IPS-NIHi7 (cell line): Measurements from ENCODE around the gene SH3BP5L.

Experiments
- DNase-seq: peaks from one replicate; pipeline ENCODE4 v3.0.0; 2012; ENCODE audit warnings: mixed read lengths; ENCODE audit errors: extremely low spot score

The SH3BP5L gene

DNA sequence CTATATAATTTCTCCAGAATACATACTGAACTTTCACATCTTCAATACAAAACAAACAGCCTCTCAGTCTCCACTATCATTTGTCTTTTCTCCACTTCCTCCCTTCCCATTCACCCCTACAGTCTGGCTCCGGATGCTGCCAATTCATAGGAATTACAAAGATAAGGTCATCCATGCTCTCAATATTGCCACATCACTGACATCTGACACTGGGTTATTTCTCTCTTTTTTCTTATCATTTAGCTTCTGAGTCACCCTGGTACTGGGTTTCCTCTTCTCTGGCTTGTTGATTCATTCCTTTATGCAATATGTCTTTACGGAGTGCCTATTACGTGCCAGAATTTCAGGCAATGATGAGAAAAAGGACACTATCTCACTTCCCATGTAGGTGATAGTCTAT is 3.1 kb upstream of the SH3BP5L start:
- no peak for DNase-seq

DNA sequence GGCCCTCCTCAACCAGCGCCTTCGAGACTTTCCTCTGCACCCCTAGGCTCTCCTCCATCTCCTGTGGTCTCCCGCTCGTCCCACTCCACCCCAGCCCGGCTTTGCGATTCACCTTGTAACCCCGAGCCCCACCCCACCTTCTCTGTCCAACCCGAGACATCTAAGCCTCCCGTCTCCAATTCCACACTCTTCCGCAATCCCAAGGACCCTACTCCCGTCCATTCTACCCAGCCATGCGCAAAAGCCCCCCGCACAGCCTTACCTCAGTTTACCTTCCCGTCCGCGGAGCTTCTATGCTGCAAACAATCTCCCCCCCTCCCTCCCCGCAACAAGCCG is 174 bp downstream of the SH3BP5L start:
- no peak for DNase-seq

DNA sequence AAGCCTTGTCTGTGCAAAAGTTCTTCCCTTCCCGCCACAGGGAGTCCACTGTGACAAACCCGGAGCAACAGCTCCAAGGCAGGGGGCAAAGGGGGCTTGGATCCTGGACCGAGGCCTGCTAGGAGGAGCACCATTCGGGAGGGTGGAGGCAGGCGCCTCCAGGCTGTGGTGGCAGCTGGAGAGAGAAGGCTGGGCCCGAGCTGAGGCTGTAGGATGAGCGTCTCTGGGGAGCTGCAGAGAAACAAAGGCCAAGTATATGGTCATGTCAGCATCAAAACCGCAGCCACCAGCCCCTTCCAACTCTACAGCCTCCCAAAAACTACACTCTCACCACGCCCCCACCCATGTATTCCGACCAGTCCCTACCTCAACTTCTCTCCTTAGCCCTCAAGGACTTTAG is 579 bp downstream of the SH3BP5L start:
- no peak for DNase-seq

DNA sequence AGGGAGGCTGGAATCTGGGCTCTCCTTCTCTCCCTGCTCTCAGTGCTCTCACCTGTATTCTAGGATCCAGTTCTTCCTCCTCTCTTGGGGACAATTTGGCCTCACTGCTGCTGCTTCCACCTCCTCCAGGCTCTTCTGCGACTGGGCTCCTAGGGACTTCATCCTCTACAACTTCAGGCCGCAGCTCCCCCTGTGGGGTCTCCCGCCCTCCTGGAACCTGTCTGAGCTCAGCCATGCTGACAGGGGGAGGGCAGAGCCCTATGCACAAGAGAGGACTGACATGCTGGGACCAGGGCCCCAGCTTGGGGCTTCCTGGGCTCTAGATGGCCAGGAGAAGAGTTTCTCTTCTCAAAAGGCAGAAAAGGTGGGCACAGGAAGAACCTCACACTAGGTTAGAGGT is 1.0 kb downstream of the SH3BP5L start:
- no peak for DNase-seq

DNA sequence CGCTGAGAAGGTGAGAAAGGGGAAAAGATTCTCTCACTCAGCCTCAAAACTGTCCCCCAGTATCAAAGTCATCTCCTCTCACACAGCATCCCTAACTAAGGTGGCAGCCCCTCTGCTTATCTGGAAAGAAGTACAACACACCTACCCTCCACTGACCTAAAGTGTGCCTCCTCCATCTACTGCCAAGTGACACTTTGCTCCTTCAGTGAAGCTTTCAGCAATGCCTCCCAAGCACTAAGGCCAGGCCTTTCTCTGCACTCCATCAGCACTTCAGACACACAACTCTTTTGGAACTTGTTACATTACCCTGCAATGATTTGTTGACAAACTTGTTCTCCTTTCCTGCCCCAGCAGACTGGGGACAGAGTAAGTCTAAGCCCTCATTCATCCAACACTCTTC is 1.4 kb downstream of the SH3BP5L start:
- DNase-seq: no peak

DNA sequence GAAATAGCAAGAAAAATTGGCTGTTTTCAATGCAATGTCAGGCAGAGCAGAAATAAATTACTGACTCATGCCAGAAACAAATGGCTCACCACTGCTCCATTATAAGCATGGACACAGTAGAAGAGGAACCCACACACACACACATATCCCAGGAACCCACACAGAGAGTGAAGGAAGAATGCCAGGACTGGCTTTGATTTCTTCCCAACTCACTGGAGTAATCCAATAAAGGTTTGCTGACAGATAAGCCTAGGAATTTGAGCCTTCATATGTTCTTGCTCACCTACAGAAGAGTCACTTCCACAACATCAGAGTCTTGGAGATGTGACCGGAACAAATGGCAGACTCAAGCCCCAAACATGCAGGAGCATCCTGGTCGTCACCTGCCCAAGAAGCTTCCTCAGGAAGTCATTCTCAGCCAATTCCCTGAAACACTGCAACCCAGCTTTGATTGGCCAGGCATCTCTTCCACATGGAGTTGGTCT is 2.2 kb downstream of the SH3BP5L start:
- no peak for DNase-seq

DNA sequence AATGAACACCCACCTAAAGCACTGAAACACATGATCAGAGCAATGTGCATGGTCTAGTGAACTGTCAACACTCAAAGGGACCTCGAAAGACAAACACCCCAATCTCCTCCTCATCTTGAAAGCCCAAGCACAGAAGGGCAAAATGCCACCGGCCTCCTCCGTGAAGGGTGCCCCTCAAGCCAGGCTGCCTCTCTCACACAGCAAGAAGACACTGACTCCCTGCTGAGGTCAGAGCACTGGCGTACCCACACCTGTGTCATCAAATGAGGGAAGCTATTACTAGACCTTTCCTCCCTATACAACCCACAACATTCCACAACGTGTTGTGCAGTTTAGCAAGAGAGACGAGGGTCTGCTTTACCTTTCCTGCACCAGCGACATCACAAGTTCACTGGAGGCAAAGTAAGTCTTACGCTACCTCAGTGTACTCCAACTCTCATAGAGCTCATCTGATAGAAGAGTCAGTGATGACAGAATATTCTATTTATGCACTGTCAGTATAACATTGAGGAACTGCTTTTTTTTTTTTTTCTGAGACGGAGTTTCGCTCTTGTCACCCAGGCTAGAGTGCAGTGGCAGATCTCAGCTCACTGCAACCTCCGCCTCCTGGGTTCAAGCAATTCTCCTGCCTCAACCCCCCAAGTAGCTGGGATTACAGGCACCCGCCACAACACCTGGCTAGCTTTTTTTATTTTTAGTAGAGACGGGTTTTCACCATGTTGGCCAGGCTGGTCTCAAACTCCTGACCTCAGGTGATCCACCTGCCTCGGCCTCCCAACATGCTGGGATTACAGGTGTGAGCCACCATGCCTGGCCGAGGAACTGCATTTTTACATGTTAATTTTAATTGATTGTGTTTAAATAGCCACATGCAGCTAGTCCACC is 3.3 kb downstream of the SH3BP5L start:
- DNase-seq: no peak

DNA sequence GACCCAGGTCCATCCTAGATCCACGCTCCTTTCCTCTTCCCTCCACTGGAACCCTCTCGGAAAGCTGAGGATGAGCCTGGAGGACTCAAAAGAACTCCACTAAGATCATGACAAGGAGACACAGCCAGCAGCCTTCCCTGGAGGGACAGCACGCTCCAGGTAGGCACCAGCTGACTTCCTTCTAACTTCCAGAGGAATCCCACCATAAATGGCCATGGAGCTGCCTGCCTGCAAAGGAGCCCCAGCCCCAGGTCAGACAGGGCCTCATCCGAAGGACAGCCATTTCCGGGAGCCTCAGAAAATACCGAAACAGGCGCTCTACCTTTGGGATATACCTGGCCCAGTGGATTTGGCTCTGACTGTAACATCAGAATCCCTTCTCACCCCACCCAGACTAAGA is 4.1 kb downstream of the SH3BP5L start:
- no peak for DNase-seq

DNA sequence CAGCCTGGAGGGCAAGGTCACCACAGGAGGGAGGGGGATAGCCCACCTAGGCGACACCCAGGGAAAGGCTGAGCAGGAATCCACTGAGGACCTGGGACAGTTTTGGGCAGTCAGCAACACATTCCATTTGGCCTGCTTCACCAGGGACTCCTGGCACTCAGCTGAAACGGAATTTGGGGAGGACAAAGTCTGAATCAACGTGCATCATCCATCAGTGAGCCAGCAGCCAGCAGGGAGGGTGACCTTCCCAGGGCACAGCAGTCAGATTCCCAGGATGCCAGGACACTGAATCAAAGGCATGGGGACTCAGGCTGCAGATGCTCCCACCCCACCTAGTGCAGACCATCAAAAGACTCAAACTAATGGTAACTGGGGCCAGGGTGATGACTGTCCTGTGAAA is 4.6 kb downstream of the SH3BP5L start:
- no peak for DNase-seq

DNA sequence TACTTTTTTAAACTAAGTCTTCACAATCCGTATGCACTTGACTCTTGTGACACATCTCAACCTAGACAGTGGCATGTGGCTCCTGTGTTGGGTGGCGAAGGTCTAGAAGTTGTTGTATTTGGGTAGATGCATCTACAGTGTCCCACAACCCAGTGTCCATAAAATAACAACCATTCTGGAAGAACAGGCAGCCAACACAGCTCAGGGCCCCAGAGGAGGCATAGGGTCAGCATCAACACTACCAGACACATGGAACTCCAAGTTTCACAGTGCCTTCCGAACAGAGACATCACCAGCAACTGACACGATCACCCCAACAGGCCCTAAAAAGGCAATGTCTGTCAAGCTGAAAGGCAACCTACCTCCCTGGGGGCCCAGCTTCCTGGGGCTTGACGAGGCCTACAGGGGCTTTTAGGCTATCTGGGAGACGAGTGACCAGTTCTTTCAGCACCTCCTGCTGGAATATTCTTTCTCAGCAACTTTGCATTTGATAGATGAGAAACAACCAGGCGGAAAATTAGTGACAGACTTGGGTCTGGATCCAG is 5.6 kb downstream of the SH3BP5L start:
- no peak for DNase-seq

DNA sequence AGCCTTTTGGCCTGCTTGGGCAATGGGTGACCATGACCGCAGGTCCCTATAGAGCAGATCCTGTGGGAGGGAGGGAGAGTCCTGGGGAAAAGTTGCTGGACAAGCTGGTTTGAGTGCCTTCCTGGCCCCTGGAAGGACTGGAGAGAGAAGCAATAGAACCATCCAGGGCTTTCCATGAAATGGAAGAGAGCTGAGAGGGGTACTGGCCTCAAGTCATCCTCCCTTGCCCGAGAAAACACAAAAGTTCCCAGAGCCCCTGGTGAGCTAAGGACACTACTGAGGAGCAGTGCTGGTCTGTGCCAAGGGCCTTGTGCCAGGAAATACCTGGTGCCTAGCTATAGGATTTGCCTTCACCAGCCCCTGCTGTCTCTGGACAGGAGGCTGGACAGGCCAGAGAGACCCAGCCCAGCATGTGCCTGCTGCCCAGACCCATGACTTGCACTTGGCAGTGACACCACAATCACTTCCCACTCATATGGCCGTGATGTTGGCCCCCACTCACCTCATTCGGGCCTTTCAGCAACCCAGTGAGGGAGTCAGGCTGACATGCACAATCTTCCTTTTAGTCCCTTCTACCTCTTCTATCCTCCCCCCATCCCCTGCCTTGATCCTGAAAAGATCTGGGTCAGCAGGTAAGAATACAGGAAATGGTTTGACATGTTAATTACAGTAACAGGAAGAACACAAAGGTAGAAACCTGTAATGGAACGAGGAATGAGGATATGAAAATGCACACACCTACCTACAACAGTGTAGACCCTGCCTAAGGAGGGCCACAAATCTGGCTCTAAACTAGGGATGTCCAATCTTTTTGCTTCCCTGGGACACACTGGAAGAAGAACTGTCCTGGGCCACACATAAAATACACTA is 7.0 kb downstream of the SH3BP5L start:
- no peak for DNase-seq

DNA sequence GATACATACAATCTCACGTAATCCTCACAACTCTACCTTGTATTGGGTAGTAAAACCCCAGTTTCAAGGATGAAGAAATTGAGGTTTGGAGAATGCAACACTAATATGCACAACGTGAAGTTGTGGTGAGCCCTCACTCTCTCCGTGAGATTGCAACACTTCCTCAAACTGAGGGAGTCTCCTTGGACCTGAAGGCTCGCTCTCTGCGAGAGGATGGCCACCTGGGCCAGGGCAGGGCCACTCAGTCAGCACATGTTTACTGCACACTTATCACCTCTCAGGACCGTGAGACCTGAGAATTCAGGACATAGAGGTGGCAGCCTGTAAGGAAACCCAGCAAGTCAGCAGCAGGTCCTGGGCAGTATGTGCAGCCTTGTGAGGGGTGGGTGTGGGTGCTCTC is 8.7 kb downstream of the SH3BP5L start:
- no peak for DNase-seq

DNA sequence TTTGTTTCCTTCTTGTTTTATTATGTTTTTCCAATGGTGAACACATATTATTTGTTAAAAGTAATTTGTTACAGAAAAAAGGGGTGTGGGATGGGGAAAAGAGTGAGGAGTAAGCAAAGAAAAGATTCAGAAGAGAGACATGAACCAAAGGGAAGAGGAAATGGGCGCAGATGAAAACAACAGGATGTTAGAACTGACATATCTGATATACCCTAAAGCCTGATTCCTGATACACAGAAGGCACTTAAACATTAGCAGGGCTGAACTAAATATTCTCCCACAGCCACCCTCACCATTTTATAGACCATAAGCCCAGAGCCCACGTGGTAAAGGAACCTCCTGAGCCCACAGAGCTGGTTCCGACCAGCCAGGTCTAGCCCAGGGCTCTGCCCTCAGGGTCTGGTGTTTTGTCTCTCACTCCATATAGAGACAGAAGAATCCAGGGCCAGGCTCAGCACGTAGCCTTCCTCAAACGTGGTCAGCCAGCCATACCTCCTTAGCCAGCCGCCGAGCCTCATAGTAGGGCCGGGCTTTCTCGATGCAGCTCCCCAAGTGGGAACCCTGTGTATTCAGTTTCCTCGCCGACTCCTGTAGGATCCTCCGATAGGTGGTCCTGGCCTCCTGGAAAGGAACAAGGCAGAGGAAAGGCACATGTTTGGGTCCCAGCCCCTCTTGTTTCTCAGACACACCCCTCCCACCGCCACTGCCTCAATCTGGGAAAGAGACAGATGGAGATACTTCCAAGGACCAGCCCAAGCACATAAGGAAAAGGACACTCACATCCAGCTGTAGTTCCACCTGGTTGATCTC is 9.5 kb downstream of the SH3BP5L start:
- DNase-seq: no peak

DNA sequence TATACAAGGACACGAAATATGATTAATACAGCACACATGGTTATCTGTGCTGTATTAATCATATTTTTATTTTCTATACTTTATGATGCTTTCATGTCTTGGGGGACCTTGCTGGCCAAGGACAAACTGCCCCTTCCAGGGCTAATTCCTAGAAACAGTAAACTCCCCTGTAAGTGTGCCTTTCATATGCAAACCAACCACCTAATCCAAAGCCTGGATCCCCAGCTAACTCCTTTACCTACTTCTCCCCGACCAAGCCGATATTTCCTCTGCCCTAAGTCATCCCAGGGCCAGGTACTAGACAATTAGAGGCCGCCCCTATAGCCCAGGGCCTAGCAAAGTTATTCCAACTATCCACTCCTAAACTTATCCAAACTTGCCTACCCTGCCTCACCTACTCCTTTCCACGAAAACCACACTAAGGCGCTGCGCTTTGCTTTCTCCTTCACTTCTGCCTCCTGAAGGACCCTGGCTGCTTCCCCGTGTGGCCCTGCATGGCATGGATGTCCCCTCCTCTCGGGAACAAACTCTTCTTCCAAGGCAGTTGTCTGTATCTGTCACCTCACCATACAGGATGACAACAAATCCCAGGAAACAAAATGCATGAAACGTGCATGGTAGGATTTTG is 10.2 kb downstream of the SH3BP5L start:
- DNase-seq: no peak

DNA sequence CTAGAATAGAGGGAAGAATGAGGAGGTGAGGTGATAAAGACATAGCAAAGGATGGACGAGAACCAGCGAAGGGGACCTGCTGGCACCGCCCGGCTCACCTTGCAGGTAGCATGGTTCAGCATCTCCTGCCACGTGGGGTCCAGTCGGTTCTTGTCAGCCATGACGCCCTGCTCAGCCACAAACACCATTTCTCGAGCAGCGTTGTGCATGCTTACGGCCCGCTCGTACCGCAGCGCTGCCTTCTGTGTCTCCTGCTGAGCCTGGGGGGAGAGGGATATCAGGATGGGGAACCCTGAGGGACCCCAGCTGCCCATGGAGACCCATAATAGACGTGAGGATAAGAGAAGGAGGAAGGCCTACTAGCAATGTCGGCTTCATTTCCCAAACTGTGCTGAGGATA is 11.4 kb downstream of the SH3BP5L start:
- no peak for DNase-seq

DNA sequence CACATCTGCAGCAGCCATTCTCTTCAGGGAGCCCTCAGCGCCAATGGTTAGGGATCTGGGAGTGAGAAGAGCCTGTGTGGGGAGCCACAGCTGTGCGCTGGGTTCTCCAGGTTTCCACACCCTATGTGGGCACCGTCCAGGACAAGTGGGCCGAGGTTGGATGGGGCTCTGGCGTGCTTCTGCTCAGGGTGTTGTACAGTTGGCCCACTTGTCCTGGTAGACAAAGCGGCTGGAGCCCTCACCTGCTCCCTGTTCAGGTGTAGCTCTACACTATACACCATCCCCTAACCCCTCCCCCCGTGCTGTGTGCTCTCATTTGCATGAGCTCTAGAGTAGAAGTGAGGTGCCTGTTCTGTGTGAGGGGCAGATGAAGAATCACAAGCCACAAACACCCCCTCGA is 12.2 kb downstream of the SH3BP5L start:
- DNase-seq: no peak

DNA sequence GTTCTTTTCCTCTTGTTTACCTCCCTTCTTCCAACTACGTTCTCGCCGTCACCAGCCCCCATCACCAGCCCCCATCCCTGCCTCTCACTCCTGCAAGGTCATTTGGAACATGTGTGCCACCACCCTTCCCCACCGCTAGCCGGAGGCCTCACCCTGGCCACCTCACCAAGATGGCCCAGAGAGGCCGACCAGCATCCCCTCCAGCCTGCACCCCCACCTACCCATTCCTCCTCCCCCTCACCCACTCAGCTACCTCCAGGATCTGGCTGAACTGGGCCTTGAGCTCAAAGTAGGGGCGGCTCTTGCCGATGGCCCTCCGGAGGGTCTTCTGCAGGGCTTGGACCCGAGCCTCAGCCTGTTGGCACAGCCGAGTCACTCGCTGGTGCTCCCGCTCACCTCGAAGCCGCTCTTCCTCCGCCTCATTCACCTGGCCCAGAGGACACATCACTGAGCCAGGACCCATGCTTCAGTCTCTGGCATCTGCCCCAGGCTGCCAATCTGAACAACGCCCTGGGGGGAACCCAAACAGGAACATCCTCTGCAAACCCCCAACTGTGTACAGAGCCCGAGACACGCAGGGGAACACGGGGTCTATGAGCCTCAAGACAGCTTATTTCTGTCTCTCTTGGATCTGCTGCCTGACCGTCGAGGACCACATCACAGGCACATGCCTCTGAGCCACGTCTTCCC is 12.8 kb downstream of the SH3BP5L start:
- no peak for DNase-seq

DNA sequence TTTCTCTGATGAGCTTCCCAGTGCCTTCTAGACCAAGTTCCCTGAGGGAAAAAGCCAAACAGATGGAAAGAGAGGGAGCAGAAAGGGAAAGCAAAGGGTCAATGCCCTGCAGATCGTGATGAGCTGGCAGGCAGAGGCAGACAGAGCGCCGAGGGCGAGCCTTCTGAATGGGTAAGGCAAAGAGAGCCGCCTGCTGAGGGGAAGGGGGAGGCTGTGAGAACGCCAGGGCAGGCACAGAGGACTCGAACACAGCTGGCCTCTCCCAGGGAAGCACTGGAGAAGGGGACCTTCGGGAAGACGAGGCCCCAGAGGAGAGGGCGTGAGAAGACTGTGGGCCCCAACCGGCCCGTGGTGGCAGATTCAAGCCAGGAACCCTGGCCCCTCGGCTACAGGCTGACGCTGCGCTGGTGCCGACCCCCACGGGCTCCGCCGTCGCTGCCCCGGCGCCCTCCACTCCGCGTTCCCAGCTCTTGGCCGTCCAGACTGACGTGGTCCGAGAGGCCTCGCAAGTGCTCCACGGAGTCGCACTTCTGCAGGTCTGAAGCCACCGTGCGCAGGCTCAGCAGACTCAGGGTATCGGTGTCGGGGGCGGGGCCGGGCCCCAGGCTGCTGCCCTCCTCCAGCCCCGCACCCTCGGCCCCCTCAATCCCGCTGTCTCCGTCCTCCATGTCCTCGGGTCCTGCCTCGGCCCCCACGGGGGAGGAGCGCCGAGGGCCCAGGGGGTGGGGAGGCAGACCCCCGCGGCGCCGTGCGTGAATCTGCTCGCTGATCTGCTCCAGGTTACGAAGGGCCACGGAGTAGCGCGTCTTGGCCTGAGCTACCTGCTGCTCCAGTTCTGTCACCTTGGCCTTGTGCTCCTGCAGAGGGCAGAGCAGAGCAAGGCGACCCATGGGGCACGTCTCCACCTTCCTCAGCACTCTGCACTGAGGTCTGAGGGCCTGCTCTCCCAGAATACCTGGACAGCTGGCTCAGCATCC is 13.9 kb downstream of the SH3BP5L start:
- DNase-seq: peak; percentile 48

DNA sequence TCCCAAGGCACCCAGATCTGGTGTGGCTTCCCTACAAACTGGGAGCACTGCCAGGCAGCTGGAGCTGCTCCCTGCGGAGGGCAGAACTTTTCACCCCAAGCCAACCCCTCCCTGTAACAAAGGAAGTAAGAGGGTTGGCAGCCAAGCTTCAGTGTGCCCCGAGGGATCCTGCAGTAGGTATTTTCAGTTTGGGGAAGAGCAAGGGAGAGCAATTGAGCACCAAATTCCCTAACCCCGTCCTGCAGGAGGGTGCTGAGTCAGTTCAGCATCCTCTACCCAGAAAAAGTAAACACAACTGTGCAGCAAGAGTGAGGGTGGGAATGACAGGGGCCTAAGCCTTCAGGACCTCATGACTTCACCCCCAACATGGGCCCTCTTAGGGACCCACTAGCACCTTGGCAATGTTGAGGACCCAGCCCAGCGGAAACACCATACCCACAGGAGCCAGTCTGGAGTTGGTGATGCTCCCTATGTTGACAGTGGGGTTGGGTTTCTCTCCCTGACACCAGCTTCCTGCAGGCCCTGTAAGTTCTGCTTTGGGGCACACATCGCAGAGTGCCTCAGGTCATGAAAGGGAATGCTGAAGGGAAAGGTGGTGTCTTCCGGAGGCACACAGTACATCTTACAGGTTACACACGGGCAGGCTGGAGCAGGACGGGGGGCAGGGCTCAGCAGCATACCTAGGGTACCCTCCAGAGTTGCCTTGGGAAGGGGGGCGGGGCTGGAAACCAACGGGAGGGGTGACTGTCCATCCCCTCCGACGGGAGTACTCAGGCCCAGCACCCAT is 14.8 kb downstream of the SH3BP5L start:
- no peak for DNase-seq
